ENCODE measurements around the gene CHD2. TPM values are rescaled to one million over a fixed set of nuclear protein-coding genes. Genes with fewer than 3 reads are reported as not detected.

Gene CHD2
- total and polyA plus RNA-seq, 4 donors, result 13.9 to 90.2 (median 49.4) TPM

DNA sequence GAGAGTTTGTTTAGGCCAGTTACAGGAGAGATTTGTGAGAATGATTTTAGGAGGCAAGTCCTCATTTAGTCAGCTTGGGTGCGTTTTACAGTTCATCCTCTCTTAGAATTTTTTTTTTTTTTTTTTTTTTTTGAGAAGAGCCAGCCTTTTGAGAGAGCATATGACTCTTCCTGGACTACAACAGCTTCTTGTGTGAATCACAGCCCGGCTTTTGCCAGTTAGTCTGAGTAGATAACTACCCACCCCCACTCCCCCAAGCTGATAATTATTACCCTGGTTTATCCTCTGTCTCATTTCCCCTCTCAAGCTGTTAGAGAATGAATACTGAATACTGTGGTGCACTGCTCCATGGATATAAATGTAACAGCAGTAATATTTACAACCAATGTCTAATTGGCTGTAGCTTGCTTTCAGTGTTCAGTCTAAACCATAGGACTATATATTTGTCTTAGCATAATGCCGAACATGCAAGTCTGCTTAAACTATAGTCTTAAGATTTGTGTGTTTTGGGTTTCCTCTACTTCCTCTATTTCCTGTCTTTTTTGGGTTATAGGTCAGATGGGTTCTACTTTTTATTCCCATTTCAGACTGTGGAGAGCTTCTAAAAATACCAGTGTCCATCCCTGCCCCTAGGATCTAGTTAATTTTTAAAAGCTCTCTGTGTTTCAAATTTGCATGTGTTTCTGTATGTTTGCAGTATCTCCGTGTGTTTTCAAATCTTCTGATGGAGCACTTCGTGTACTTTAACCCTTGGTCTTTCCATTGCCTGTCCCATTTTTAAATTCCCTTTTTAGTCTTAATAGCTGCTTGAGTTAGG, 8.0 kb downstream of the CHD2 start (continued):
- TF ChIP-seq, protein P1, sequence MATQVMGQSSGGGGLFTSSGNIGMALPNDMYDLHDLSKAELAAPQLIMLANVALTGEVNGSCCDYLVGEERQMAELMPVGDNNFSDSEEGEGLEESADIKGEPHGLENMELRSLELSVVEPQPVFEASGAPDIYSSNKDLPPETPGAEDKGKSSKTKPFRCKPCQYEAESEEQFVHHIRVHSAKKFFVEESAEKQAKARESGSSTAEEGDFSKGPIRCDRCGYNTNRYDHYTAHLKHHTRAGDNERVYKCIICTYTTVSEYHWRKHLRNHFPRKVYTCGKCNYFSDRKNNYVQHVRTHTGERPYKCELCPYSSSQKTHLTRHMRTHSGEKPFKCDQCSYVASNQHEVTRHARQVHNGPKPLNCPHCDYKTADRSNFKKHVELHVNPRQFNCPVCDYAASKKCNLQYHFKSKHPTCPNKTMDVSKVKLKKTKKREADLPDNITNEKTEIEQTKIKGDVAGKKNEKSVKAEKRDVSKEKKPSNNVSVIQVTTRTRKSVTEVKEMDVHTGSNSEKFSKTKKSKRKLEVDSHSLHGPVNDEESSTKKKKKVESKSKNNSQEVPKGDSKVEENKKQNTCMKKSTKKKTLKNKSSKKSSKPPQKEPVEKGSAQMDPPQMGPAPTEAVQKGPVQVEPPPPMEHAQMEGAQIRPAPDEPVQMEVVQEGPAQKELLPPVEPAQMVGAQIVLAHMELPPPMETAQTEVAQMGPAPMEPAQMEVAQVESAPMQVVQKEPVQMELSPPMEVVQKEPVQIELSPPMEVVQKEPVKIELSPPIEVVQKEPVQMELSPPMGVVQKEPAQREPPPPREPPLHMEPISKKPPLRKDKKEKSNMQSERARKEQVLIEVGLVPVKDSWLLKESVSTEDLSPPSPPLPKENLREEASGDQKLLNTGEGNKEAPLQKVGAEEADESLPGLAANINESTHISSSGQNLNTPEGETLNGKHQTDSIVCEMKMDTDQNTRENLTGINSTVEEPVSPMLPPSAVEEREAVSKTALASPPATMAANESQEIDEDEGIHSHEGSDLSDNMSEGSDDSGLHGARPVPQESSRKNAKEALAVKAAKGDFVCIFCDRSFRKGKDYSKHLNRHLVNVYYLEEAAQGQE (IDR thresholded peaks at IDR 0.05), result peak; percentile 86
- TF ChIP-seq, protein P2, sequence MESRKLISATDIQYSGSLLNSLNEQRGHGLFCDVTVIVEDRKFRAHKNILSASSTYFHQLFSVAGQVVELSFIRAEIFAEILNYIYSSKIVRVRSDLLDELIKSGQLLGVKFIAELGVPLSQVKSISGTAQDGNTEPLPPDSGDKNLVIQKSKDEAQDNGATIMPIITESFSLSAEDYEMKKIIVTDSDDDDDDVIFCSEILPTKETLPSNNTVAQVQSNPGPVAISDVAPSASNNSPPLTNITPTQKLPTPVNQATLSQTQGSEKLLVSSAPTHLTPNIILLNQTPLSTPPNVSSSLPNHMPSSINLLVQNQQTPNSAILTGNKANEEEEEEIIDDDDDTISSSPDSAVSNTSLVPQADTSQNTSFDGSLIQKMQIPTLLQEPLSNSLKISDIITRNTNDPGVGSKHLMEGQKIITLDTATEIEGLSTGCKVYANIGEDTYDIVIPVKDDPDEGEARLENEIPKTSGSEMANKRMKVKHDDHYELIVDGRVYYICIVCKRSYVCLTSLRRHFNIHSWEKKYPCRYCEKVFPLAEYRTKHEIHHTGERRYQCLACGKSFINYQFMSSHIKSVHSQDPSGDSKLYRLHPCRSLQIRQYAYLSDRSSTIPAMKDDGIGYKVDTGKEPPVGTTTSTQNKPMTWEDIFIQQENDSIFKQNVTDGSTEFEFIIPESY (IDR thresholded peaks at IDR 0.05), result peak; percentile 55
- TF ChIP-seq FOXA1 (IDR thresholded peaks at IDR 0.05) (peak; percentile 62), GABPA (IDR thresholded peaks at IDR 0.05 in 1 of 2, conservative IDR thresholded peaks at IDR 0.05 in 1 of 2) (peak in 1 of 2 donors; percentile 57), FOXA2 (IDR thresholded peaks at IDR 0.05) (peak; percentile 58)
- TF ChIP-seq, protein P3, sequence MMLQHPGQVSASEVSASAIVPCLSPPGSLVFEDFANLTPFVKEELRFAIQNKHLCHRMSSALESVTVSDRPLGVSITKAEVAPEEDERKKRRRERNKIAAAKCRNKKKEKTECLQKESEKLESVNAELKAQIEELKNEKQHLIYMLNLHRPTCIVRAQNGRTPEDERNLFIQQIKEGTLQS (IDR thresholded peaks at IDR 0.05), result no peak
- TF ChIP-seq, protein P4, sequence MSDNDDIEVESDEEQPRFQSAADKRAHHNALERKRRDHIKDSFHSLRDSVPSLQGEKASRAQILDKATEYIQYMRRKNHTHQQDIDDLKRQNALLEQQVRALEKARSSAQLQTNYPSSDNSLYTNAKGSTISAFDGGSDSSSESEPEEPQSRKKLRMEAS (IDR thresholded peaks at IDR 0.05), result peak; percentile 74

DNA sequence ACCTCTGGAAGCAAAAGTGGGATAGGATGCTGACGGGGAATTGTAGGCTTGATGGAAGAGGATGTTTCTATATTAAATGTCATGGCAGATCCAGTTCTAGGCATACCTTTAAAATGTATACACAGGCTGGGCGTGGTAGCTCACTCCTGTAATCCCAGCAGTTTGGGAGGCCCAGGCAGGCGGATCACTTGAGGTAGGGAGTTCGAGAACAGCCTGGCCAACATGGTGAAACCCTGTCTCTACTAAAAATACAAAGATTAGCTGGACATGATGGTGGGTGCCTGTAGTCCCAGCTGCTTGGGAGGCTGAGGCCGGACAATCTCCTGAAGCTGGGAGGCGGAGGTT, 8.6 kb downstream of the CHD2 start:
- H3K4me3 ChIP-seq (ENCODE audit: low read depth in 1 of 3, low read length in 3 of 3), result no peak overlapping the region
- WGBS, result 55% methylated on average over 6 of the region's 6 CpGs
- H3K9ac ChIP-seq (ENCODE audit: low read depth in 1 of 2, low read length in 2 of 2), result peak overlapping the region in 1 of 2 donors; percentile 100
- H3K27me3 ChIP-seq (ENCODE audit: control insufficient read depth in 4 of 4, insufficient read depth in 4 of 4, low read length in 3 of 4), result no peaks in the 10 kb centered on the region
- H3K36me3 ChIP-seq (ENCODE audit: control insufficient read depth in 4 of 4, insufficient read depth in 3 of 4, low read depth in 1 of 4, low read length in 3 of 4), result no peaks in the 10 kb centered on the region
- DNase-seq (ENCODE audit: low spot score), result no peak
- TF ChIP-seq RAD21 (IDR thresholded peaks at IDR 0.05) (no peak), NR2F2 (IDR thresholded peaks at IDR 0.05) (no peak), HNF4A (conservative IDR thresholded peaks at IDR 0.05) (no peak), FOXA2 (IDR thresholded peaks at IDR 0.05) (no peak), YY1 (IDR thresholded peaks at IDR 0.05) (peak; percentile 36), FOXA1 (IDR thresholded peaks at IDR 0.05) (no peak), RXRA (IDR thresholded peaks at IDR 0.05) (no peak), EGR1 (IDR thresholded peaks at IDR 0.05; ENCODE audit: low read depth in 2 of 2) (no peak), TAF1 (conservative IDR thresholded peaks at IDR 0.05) (no peak)
- TF ChIP-seq, protein P3 (IDR thresholded peaks at IDR 0.05), result no peak
- TF ChIP-seq, protein P2 (IDR thresholded peaks at IDR 0.05), result no peak
- TF ChIP-seq, protein P1 (IDR thresholded peaks at IDR 0.05), result peak; percentile 2
- H3K27ac ChIP-seq (ENCODE audit: low read depth in 1 of 2, low read length in 2 of 2), result peak overlapping the region; percentile 96 to 98
- H3K9me3 ChIP-seq (ENCODE audit: control insufficient read depth in 4 of 4, low read length in 3 of 4), result no peaks in the 10 kb centered on the region
- H3K4me1 ChIP-seq (ENCODE audit: control insufficient read depth in 4 of 4, insufficient read depth in 4 of 4, low read length in 3 of 4), result peaks cover 23 to 59% (median 47%) of the 10 kb centered on the region in 4 donors
